HL-60/S4 treated with phorbol 12-myristate 13-acetate at 8.2 ng/mL for 4 days and 3 days (cell line): Measurements from ENCODE around the gene PCED1A.

Experiments used
- in situ Hi-C: fragments of 300-500 bp; cut with MboI; formaldehyde crosslinking; loops from 2 replicates; pipeline ENCODE4 v1.15.0; 2022; ENCODE audit warnings: low sequenced_read_pairs

Gene PCED1A

GRCh38 chr20:2805689-2806350, 34.6 kb downstream of the PCED1A start:
- in situ Hi-C loops, result no loop called here

- in situ Hi-C loops, result no loop called here
Measured at GRCh38 chr20:2804852-2805688, 35.4 kb downstream of the PCED1A start.

GRCh38 chr20:2804041-2804828, 36.2 kb downstream of the PCED1A start:
- in situ Hi-C loops, result no loop called here

GRCh38 chr20:2801286-2801728, 39.1 kb downstream of the PCED1A start:
- in situ Hi-C loops, result no loop called here

GRCh38 chr20:2800521-2801285, 39.8 kb downstream of the PCED1A start, which contains the start of gene CPXM1:
Gene CPXM1 (minus strand): TSS chr20:2800627. CDS start chr20:2800572, 55 bp downstream.
- in situ Hi-C loops, result no loop called here

DNA sequence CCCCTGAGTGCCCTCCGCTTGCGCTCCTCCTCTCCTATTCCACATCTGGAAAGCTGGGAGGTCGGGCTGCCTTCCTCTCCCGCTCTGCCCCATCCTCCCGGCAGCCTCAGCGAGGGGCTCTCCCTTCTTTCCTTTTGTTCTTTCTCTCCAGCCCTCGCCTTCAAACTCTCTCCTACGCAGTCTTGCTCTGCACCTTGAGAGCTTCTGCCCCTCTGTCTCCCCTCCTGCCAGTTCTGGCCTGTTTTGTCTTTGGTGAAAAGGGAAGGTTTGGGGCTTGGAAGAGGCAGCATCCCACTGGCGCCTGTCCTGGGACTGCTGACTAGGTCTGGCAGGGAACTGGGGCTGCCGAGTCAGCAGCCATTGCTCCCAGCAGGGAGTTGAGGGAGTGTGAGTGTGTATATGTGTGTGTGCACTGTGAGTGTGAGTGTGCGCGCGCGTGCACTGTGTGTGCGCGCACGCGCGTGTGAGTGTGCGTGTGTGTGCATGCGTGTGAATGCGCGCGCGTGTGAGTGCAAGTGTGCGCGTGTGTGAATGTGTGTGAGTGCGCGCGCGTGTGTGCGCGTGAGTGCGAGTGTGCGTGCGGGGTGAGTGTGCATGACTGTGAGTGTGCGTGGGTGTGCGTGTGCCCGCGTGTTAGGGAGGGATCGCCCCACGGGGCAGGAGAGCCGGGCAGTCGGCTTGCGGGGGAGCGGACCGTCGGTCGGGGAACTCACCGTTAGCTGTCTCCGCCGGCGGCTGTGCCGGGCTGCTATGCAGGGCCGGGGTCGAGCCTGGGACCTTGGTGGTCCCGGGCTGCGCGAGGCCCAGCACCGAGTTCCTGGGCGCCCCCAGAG, 40.6 kb downstream of the PCED1A start:
- in situ Hi-C loops, result no loop called here

DNA sequence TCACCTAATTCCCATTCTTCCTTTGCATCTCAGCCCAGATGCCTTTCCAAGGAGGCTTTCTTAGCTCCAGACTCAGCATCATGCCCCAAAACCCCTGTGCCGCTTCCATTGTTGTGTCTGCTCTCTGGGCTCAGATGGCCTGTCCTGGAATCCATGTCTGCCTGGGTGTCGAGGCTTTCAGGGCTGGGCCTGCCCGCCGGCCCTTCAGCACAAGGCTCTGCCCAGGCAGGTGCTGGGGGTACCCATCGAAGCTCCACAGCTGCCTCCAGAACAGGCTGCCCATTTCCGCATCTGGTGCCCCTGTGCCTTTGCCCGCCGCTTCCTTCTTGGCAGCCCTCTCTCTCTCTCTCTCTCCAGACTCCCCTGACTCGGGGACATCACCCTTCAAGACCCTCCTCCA, 41.2 kb downstream of the PCED1A start:
- in situ Hi-C loops, result no loop called here

DNA sequence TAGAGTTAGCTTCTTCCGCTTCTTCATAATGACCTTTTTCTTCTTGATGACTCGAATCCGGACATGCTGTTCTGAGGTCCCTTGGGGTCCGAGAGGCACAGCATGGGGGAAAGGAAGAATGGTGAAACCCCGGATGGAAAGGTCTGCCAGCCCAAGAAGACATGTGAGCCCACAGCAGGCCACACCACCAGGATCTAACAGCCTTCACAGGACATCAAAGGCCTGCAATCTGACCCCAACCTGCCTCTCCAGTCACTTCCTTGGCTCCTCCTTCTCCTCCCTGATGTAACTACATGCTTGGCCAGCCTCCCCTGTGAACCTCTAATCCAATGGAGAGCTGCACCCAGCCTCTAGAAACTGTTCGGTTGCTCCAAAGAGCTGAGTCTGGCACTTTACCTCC, 41.6 kb downstream of the PCED1A start:
- in situ Hi-C loops, result no loop called here

DNA sequence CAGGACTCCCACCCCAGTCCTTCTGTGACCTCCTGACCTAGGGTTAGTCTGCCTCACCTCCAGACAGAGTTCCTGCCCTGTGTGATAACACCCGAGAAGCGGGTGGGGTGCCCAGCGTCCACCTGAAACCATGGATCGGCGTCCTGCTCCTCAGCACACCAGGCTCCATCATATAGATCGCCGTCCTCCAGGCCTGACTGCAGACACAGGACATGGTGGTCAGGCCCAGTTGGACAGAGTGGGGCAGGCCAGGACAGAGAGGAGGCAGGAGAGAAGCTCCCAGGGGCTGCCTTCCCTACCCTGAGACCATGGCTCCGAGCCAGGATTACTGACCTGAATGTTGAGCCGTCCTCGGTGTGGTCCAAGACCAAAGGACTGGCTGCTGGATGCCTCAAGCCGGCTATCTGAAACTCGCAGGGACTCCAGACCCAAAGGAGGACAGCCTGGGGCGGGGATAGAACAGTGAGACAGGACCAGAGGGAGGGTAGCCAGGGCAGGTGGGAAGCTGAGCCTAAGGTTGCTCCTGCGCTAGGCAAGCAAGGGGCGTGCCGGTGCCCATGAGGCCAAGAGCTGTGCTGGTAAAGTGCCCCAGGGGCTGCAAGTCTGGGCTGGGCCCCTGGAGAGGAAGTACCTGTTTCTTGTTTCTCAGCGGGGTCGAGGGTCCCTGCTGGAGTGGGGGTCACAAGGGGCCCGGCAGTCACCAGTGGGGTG, 42.2 kb downstream of the PCED1A start:
- in situ Hi-C loops, result no loop called here

GRCh38 chr20:2797136-2797983, 43.1 kb downstream of the PCED1A start:
- in situ Hi-C loops, result no loop called here

DNA sequence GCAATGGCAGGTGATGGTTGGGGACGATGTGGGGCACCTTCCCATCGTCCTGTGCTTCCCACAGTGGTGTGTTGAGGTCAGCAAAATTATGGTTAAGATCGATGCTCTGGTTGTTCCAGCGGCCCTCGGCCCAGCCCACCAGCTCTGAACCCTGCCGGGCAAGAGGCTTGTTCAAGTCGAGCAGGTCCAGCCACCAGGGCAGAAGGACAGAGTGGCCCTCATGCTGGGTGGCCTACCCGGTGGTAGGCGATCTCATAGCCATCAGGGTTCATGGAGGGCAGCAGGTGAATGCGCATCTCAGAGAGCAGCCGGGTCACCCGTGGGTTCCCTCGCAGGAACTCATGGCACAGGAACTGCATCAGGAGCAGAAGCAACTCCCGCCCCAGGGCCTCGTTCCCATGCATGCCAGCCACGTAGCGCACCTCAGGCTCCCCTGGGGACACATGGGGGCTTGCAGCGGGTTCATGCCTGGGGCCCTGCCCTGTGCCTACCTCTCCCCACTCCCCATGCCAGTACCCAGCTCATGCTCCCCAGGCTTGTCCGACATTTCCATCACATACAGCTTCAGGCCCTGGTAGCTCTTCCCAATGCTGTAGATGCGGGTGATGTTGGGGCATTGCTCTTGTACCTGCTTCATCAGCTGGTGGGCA, 44.3 kb downstream of the PCED1A start:
- in situ Hi-C loops, result no loop called here

DNA sequence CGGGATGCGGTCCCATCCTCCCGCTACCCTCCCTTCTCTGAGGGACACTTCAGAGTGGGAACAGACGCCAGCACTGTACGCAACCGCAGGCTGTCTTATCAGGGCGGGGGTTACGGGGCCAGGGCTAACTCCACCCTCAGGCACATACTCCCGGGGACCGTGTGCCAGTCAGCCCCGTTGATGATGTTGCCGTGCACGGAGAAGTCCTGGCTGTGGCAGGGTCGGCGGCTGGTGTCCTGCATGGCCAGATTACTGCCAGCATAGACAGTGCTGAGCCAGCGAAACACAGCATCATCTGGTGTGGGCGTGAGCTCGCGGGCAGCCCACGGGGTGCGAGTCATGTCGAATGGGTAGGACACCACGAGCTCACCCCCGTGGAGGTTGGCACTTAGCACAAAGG, 45.0 kb downstream of the PCED1A start:
- in situ Hi-C loops, result no loop called here

- in situ Hi-C loops, result no loop called here
Measured at GRCh38 chr20:2794866-2795447, 45.5 kb downstream of the PCED1A start.

DNA sequence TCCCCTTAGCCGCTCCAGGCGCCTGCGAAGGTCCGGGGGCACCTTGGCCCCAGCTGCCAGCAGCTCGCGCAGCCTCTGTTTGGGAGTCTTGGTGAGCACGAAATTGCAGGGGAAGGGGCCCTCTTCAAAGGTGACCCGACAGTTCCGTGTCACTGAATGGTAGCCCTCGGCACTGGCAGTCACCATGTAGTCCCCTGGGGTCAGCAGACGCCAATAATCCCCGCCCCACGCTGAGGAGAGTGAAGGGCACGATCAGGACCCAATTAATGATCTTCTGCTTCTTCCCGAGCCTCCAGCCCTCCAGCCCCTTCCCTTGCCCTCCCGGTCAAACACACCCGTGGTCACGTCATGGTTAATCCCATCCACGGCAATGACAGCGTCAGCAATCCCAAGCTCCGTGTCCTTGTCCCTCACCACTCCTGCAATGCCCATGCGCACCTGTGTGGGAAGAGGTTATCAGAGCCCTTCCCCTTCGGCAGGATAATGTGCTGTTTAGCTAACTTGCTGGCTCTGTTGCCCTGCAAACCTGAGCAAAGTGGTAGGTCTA, 46.2 kb downstream of the PCED1A start:
- in situ Hi-C loops, result no loop called here

DNA sequence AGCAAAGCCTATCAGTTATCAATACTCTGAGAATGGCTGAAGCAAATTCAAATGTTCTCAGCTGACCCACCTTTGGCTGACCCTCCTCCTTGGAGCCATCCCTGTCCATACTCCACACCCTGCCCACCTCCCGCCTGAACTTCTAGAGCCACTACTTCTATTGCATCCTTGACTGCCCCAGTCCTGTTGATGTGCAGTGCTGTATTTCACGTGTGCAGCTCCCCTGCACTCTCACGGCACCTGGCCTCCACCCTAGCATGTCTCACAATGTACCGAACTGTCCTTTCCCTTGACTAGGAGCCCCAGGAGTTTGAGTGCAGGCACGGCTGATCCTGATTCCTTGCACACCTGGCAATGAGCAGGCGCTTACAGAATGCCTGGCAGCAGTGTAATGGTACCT, 47.0 kb downstream of the PCED1A start:
- in situ Hi-C loops, result no loop called here
